Keratinocyte (primary cell): ENCODE results near the gene CPPED1. TPM values are rescaled to one million over a fixed set of nuclear protein-coding genes. Genes with fewer than 3 reads are reported as not detected.

Experiments used
- DNase-seq: peaks from one replicate; pipeline ENCODE4 v3.0.0-alpha.2; 2011; ENCODE audit warnings: low read depth, missing footprints, low spot score
- FAIRE-seq: peaks from 2 replicates; lab custom pipeline; 2011; peaks lifted over from hg19 to GRCh38; lab: Jason Lieb, UNC
- H2AFZ ChIP-seq: 2 replicates; pipeline ENCODE4 v1.6.0; 2012; ENCODE audit warnings: low read length, control low read depth, inconsistent platforms; ENCODE audit not compliant: control insufficient read depth
- H3K27ac ChIP-seq: 2 replicates; pipeline ENCODE4 v1.5.1; 2011; ENCODE audit warnings: low read length; ENCODE audit not compliant: control insufficient read depth, insufficient read depth
- H3K27me3 ChIP-seq: 3 replicates; pipeline ENCODE4 v1.6.0; 2011; ENCODE audit warnings: low read length; ENCODE audit not compliant: control insufficient read depth, insufficient read depth; ENCODE audit errors: extremely low read depth
- H3K36me3 ChIP-seq, 2 experiments: 2 replicates in 1 of 2; 3 replicates in 1 of 2; pipeline ENCODE4 v1.5.1; 2011; ENCODE audit warnings: low read length in 2 of 2, mild to moderate bottlenecking in 1 of 2; ENCODE audit not compliant: control insufficient read depth in 2 of 2, insufficient read depth in 2 of 2; ENCODE audit errors: extremely low read depth in 1 of 2
- H3K4me1 ChIP-seq: 3 replicates; pipeline ENCODE4 v1.5.1; 2011; ENCODE audit warnings: low read length; ENCODE audit not compliant: control insufficient read depth, insufficient read depth; ENCODE audit errors: extremely low read depth
- H3K4me2 ChIP-seq: 3 replicates; pipeline ENCODE4 v1.6.0; 2011; ENCODE audit warnings: low read depth, low read length; ENCODE audit not compliant: control insufficient read depth, insufficient read depth; ENCODE audit errors: extremely low read depth
- H3K4me3 ChIP-seq, 3 experiments: fragments of 200-600 bp in 1 of 3; sonication (generic) in 1 of 3; 2 replicates in 2 of 3; 3 replicates in 1 of 3; pipeline ENCODE4 v1.5.1; 2011 to 2016; ENCODE audit warnings: low read length in 3 of 3, mild to moderate bottlenecking in 3 of 3, control low read depth in 2 of 3, inconsistent platforms in 1 of 3, low read depth in 1 of 3, mixed read lengths in 1 of 3, mixed run types in 1 of 3, moderate library complexity in 1 of 3; ENCODE audit not compliant: control insufficient read depth in 2 of 3, insufficient read depth in 2 of 3; ENCODE audit errors: extremely low read depth in 1 of 3
- H3K79me2 ChIP-seq: 2 replicates; pipeline ENCODE4 v1.6.0; 2012; ENCODE audit warnings: low read length; ENCODE audit not compliant: control insufficient read depth, insufficient read depth
- H3K9ac ChIP-seq: 3 replicates; pipeline ENCODE4 v1.6.0; 2011; ENCODE audit warnings: low read length; ENCODE audit not compliant: control insufficient read depth, insufficient read depth; ENCODE audit errors: extremely low read depth
- H3K9me1 ChIP-seq: 3 replicates; pipeline ENCODE4 v1.6.0; 2011; ENCODE audit warnings: low read length; ENCODE audit not compliant: control insufficient read depth, insufficient read depth; ENCODE audit errors: extremely low read depth
- H3K9me3 ChIP-seq: 2 replicates; pipeline ENCODE4 v1.5.1; 2012; ENCODE audit warnings: low read depth, low read length; ENCODE audit not compliant: control insufficient read depth
- H4K20me1 ChIP-seq: 3 replicates; pipeline ENCODE4 v1.6.0; 2011; ENCODE audit warnings: low read length; ENCODE audit not compliant: control insufficient read depth, insufficient read depth; ENCODE audit errors: extremely low read depth
- EZH2 ChIP-seq: IDR thresholded peaks from one replicate; pipeline ENCODE4 v1.6.1; 2012; ENCODE audit warnings: inconsistent platforms, mild to moderate bottlenecking, low read length, moderate library complexity
- dilution Hi-C: fragments of 300-500 bp; cut with MboI; formaldehyde crosslinking; loops from one replicate; pipeline ENCODE4 v1.7.0; 2020; ENCODE audit warnings: low sequenced_read_pairs; ENCODE audit not compliant: extremely low pct_ligation_motif_present
- polyA plus RNA-seq, 5 experiments: library from polyadenylated mRNA; depleted of rRNA in 3 of 5; stranded (reverse) in 3 of 5; stranded (forward) in 1 of 5; unstranded in 1 of 5; fragments of >200 nt; gene quantifications; 1 replicate in 1 of 5; 2 replicates in 3 of 5; 3 replicates in 1 of 5; pipeline versions ENCODE4 v1.2.1 to v1.2.3, GENCODE V29; 2011 to 2012; ENCODE audit warnings: missing spikeins in 2 of 5, low read depth in 1 of 5, low replicate concordance in 1 of 5
- TF ChIP-seq, protein P1 (sequence below), 3 experiments: IDR thresholded peaks in 1 of 3; conservative IDR thresholded peaks in 1 of 3; optimal IDR thresholded peaks in 1 of 3; 2 replicates in 2 of 3; 3 replicates in 1 of 3; pipeline versions ENCODE3 to v1.5.1; 2011; ENCODE audit warnings: low read length in 3 of 3, mild to moderate bottlenecking in 3 of 3, moderate library complexity in 2 of 3, control low read depth in 1 of 3, inconsistent platforms in 1 of 3; ENCODE audit not compliant: insufficient read depth in 2 of 3; ENCODE audit errors: extremely low read depth in 1 of 3

CPPED1 gene
- polyA plus RNA-seq, 1 donor (not counting 4 experiments of a cell fraction or from before 2014, with no cell fraction given) = 14.4 TPM

DNA sequence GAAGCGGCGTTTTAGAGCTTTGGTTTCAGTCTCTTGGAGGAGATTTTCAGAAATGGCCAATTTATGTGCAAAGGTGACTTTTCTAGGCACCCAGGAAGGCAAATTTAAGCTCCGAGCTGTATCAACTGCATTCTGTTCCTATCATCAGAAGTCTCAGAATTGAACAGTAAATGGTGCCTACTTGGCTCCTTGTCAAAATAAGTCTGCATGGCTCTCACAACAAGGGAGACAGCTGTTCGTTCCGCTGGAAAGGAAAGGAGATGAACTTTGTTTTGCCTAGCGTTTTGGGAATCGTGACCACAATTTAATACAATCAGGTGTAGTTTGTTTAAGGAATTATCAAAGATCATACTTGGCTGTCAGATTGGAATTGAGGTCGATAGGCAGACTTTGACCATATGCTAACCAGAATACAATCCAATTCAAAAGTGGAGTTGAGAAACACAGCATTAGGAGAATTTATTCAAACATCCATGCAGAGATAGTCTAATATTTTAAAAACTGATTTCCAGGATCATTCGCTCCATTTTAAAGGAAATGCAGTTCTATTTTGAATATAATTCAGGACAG, 139.4 kb downstream of the CPPED1 start:
- Histone ChIP-seq H3K79me2 (no peaks in the 10 kb centered on the region), H3K36me3 (peaks cover 0 to 1% of the 10 kb centered on the region in 2 experiments), H4K20me1 (no peaks in the 10 kb centered on the region), H3K9me1 (no peaks in the 10 kb centered on the region), H2AFZ (no peak overlapping the region), H3K4me1 (no peaks in the 10 kb centered on the region), H3K27me3 (no peaks in the 10 kb centered on the region), H3K9ac (no peak overlapping the region), H3K4me2 (no peak overlapping the region), H3K4me3 (no peak overlapping the region), H3K27ac (no peak overlapping the region), H3K9me3 (no peaks in the 10 kb centered on the region)
- TF ChIP-seq, protein P1, sequence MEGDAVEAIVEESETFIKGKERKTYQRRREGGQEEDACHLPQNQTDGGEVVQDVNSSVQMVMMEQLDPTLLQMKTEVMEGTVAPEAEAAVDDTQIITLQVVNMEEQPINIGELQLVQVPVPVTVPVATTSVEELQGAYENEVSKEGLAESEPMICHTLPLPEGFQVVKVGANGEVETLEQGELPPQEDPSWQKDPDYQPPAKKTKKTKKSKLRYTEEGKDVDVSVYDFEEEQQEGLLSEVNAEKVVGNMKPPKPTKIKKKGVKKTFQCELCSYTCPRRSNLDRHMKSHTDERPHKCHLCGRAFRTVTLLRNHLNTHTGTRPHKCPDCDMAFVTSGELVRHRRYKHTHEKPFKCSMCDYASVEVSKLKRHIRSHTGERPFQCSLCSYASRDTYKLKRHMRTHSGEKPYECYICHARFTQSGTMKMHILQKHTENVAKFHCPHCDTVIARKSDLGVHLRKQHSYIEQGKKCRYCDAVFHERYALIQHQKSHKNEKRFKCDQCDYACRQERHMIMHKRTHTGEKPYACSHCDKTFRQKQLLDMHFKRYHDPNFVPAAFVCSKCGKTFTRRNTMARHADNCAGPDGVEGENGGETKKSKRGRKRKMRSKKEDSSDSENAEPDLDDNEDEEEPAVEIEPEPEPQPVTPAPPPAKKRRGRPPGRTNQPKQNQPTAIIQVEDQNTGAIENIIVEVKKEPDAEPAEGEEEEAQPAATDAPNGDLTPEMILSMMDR (optimal IDR thresholded peaks at IDR 0.05 in 1 of 3, IDR thresholded peaks at IDR 0.05 in 1 of 3, conservative IDR thresholded peaks at IDR 0.05 in 1 of 3; ENCODE audit: extremely low read depth in 1 of 3, insufficient read depth in 2 of 3, low read length in 3 of 3) = no peak
- no peak for TF ChIP-seq EZH2
- no peak for FAIRE-seq
- dilution Hi-C loops = no loop called here
- no peak for DNase-seq

DNA sequence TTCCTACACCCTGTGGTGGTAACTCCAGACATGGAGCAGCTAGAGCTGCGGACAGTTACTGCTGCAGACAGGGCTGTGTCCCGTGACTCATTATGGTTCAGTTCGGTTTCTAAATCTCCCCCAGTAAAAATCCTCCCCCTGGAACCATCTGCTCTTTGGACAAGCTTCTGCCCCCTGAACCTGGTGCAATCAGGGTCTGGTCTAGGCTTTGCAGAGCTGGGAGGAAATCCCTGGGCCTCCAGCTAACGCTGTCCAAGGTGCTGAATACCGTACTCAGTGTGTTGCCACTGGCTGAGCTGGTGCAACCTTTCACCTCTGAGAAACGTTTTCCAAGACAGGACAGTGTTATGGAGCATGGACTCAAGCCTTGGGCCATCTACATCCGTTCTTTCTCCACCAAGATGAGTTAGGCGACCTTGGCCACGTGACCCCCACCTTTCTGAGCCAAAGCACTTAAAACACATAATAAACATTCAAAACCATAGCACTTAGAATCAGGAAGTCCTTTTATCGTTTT, 142.0 kb downstream of the CPPED1 start:
- Histone ChIP-seq H3K79me2 (no peaks in the 10 kb centered on the region), H3K27me3 (no peaks in the 10 kb centered on the region), H3K4me1 (no peaks in the 10 kb centered on the region), H3K9me3 (no peaks in the 10 kb centered on the region), H4K20me1 (no peaks in the 10 kb centered on the region), H3K36me3 (peaks cover 0 to 1% of the 10 kb centered on the region in 2 experiments), H3K4me2 (no peak overlapping the region), H3K4me3 (no peak overlapping the region), H3K27ac (no peak overlapping the region), H3K9ac (no peak overlapping the region), H3K9me1 (no peaks in the 10 kb centered on the region), H2AFZ (no peak overlapping the region)
- FAIRE-seq = no peak
- dilution Hi-C loops = no loop called here
- no peak for DNase-seq
- TF ChIP-seq EZH2 = no peak

DNA sequence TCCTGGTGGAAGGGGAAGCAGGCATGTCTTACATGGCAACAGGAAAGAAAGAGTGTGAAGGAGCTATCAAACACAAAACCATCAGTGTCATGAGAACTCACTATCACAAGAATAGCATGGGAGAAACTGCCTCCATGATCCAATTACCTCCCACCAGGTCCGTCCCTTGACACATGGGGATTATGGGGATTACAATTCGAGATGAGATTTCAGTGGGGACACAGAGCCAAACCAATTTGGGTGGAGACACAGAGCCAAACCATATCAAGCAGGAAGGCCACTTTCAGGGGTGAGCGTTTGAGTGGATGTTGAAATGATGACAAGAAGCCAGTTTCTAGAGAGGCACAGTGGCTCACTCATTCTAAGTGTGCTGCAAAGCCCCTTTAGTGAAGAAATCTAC, 143.8 kb downstream of the CPPED1 start:
- FAIRE-seq = no peak

More for the DNA sequence above, 143.8 kb downstream of the CPPED1 start:
- Histone ChIP-seq H3K27me3 (no peaks in the 10 kb centered on the region), H3K36me3 (peaks cover 0 to 1% of the 10 kb centered on the region in 2 experiments), H3K9me3 (no peaks in the 10 kb centered on the region), H2AFZ (no peak overlapping the region), H3K79me2 (no peaks in the 10 kb centered on the region), H3K9ac (no peak overlapping the region), H3K4me1 (no peaks in the 10 kb centered on the region), H3K4me3 (no peak overlapping the region), H3K9me1 (no peaks in the 10 kb centered on the region), H3K27ac (no peak overlapping the region), H4K20me1 (no peaks in the 10 kb centered on the region), H3K4me2 (no peak overlapping the region)
- DNase-seq = no peak
- TF ChIP-seq, protein P1 (optimal IDR thresholded peaks at IDR 0.05 in 1 of 3, IDR thresholded peaks at IDR 0.05 in 1 of 3, conservative IDR thresholded peaks at IDR 0.05 in 1 of 3; ENCODE audit: extremely low read depth in 1 of 3, insufficient read depth in 2 of 3, low read length in 3 of 3) = no peak
- TF ChIP-seq EZH2 = no peak
- dilution Hi-C loops = no loop called here
